DND-41 (cell line): Measurements from ENCODE around the gene SCYGR4.
"Not testable (repeated sequence)": the region's sequence is repeated elsewhere in the genome, so short reads cannot be mapped to it uniquely, and the experiment has no call there.

Experiments used
- ATAC-seq: fragments of 200-7000 bp; cut with Tn5 transposase; 3 replicates; pipeline ENCODE4 v1.9.1; 2021; ENCODE audit warnings: low read depth; ENCODE audit not compliant: insufficient read depth
- DNase-seq: peaks from one replicate; pipeline ENCODE4 v3.0.0-alpha.2; 2020
- H2AFZ ChIP-seq: 2 replicates; pipeline ENCODE4 v1.6.0; 2012; ENCODE audit warnings: low read depth, low read length
- H3K27ac ChIP-seq: 2 replicates; pipeline ENCODE4 v1.5.1; 2012; ENCODE audit warnings: low read length, inconsistent platforms
- H3K27me3 ChIP-seq: fragments of 200-600 bp; sonication (generic); 2 replicates; pipeline ENCODE4 v1.6.0; 2012; ENCODE audit warnings: low read length, mild to moderate bottlenecking, inconsistent platforms; ENCODE audit not compliant: insufficient read depth, poor library complexity
- H3K36me3 ChIP-seq: 2 replicates; pipeline ENCODE4 v1.5.1; 2012; ENCODE audit warnings: low read length, inconsistent platforms; ENCODE audit not compliant: insufficient read depth
- H3K4me1 ChIP-seq: 2 replicates; pipeline ENCODE4 v1.5.1; 2012; ENCODE audit warnings: mild to moderate bottlenecking, low read length; ENCODE audit not compliant: insufficient read depth
- H3K4me2 ChIP-seq: 2 replicates; pipeline ENCODE4 v1.6.0; 2012; ENCODE audit warnings: mild to moderate bottlenecking, moderate library complexity, low read length, inconsistent platforms; ENCODE audit not compliant: insufficient read depth
- H3K4me3 ChIP-seq, 2 experiments: fragments of 200-600 bp in 1 of 2; shearing (Covaris generic) in 1 of 2; 2 replicates each; pipeline ENCODE4 v1.5.1; 2012 to 2016; ENCODE audit warnings: inconsistent platforms in 2 of 2, low read length in 2 of 2, mild to moderate bottlenecking in 2 of 2, low read depth in 1 of 2, moderate library complexity in 1 of 2
- H3K79me2 ChIP-seq: 2 replicates; pipeline ENCODE4 v1.6.0; 2012; ENCODE audit warnings: low read length, inconsistent platforms; ENCODE audit not compliant: insufficient read depth
- H3K9ac ChIP-seq: 2 replicates; pipeline ENCODE4 v1.6.0; 2012; ENCODE audit warnings: low read depth, mild to moderate bottlenecking, inconsistent platforms, low read length, moderate library complexity
- H3K9me3 ChIP-seq: 2 replicates; pipeline ENCODE4 v1.5.1; 2012; ENCODE audit warnings: low read length, moderate library complexity, mild to moderate bottlenecking, inconsistent platforms; ENCODE audit not compliant: insufficient read depth, severe bottlenecking
- H4K20me1 ChIP-seq: 2 replicates; pipeline ENCODE4 v1.6.0; 2012; ENCODE audit warnings: low read length; ENCODE audit not compliant: insufficient read depth
- EZH2 ChIP-seq: IDR thresholded peaks from 3 replicates; pipeline ENCODE4 v1.6.1; 2012; ENCODE audit warnings: borderline replicate concordance, low read depth, mild to moderate bottlenecking, moderate library complexity, low read length, inconsistent platforms; ENCODE audit not compliant: severe bottlenecking
- TF ChIP-seq, protein P1 (sequence below): IDR thresholded peaks from 2 replicates; pipeline ENCODE4 v1.5.1; 2012; ENCODE audit warnings: borderline replicate concordance, low read length, moderate library complexity, mild to moderate bottlenecking; ENCODE audit not compliant: poor library complexity, severe bottlenecking; ENCODE audit errors: extremely low read depth

Gene SCYGR4

DNA sequence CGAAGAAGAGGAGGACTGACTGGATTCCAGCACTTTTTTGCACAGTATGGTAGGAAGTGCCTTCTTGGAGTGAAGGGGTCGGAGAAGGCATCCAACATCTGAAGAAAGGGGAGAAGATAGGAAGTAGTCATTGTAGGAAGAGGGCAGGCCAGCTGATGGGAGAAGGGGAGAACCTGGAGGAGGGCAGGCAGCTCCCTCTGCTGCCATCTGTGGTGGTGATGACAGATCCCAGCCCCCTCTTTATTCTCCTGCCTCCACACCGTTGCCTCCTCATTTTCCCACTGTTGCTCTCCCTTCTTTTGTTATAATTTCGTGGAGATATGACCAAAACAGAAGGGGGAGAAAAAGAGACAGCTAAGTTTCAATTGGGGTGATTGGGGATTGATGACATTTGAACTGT, 21.5 kb upstream of the SCYGR4 start:
- Histone ChIP-seq H3K4me2 (no peak overlapping the region), H3K9ac (no peak overlapping the region), H3K27me3 (no peaks in the 10 kb centered on the region), H3K36me3 (no peaks in the 10 kb centered on the region), H3K4me1 (no peaks in the 10 kb centered on the region), H3K79me2 (no peaks in the 10 kb centered on the region), H4K20me1 (no peaks in the 10 kb centered on the region), H2AFZ (no peak overlapping the region), H3K9me3 (no peaks in the 10 kb centered on the region), H3K4me3 (no peak overlapping the region), H3K27ac (no peak overlapping the region)
- TF ChIP-seq, protein P1, sequence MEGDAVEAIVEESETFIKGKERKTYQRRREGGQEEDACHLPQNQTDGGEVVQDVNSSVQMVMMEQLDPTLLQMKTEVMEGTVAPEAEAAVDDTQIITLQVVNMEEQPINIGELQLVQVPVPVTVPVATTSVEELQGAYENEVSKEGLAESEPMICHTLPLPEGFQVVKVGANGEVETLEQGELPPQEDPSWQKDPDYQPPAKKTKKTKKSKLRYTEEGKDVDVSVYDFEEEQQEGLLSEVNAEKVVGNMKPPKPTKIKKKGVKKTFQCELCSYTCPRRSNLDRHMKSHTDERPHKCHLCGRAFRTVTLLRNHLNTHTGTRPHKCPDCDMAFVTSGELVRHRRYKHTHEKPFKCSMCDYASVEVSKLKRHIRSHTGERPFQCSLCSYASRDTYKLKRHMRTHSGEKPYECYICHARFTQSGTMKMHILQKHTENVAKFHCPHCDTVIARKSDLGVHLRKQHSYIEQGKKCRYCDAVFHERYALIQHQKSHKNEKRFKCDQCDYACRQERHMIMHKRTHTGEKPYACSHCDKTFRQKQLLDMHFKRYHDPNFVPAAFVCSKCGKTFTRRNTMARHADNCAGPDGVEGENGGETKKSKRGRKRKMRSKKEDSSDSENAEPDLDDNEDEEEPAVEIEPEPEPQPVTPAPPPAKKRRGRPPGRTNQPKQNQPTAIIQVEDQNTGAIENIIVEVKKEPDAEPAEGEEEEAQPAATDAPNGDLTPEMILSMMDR: no peak
- TF ChIP-seq EZH2: no peak
- no peak for ATAC-seq
- no peak for DNase-seq

DNA sequence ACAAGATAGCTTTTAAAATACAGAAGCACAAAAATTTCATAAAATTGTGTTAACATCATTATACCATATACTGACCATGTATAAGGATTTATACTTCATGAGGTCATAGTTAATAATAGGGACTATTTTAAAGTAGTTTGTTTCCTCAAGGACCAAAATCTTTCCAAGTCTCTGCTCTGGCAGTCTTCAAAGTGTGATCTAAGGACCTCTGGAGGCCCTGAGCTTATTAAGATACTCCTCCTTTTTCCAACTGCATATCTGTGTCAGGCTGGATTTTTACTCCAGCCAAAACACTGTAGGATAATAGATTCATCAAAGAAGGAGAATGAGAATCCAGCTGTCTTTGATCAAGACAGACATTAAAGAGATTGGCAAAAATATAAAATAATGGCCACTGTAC, 20.3 kb upstream of the SCYGR4 start:
- H3K79me2 ChIP-seq: no peaks in the 10 kb centered on the region
- H3K27ac ChIP-seq: no peak overlapping the region
- no peak overlapping the region for H2AFZ ChIP-seq
- no peak overlapping the region for H3K4me2 ChIP-seq
- no peak overlapping the region for H3K4me3 ChIP-seq
- H4K20me1 ChIP-seq: no peaks in the 10 kb centered on the region
- TF ChIP-seq, protein P1: no peak
- no peak for TF ChIP-seq EZH2
- H3K27me3 ChIP-seq: no peaks in the 10 kb centered on the region
- H3K9me3 ChIP-seq: no peaks in the 10 kb centered on the region
- no peak for ATAC-seq
- H3K9ac ChIP-seq: no peak overlapping the region
- DNase-seq: no peak
- H3K4me1 ChIP-seq: no peaks in the 10 kb centered on the region
- H3K36me3 ChIP-seq: no peaks in the 10 kb centered on the region

DNA sequence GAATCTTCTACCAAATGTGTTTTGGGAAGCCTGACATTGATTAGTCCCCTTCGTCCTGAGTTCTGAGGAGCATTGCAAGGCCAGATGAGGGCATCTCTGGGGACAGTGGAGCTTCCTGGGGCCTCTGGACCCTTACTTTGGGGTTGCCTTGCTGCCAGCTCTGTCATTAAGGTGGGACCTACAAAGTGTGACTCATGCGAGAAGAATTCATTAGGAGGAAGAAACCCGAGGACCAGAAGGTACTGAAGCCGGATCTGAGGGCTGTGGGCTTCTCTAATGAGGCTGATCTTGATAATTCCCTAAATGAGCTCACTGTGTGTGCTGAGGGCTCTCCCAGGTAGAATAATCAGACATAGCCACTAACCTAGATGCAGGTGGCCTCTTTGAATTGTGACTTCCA, 19.3 kb upstream of the SCYGR4 start:
- Histone ChIP-seq H3K4me1 (no peaks in the 10 kb centered on the region), H3K27ac (no peak overlapping the region), H2AFZ (no peak overlapping the region), H3K79me2 (no peaks in the 10 kb centered on the region), H3K4me3 (no peak overlapping the region), H3K9me3 (no peaks in the 10 kb centered on the region), H4K20me1 (no peaks in the 10 kb centered on the region), H3K9ac (no peak overlapping the region), H3K27me3 (no peaks in the 10 kb centered on the region), H3K4me2 (no peak overlapping the region), H3K36me3 (no peaks in the 10 kb centered on the region)
- no peak for ATAC-seq
- DNase-seq: no peak
- TF ChIP-seq EZH2: no peak
- TF ChIP-seq, protein P1: no peak

DNA sequence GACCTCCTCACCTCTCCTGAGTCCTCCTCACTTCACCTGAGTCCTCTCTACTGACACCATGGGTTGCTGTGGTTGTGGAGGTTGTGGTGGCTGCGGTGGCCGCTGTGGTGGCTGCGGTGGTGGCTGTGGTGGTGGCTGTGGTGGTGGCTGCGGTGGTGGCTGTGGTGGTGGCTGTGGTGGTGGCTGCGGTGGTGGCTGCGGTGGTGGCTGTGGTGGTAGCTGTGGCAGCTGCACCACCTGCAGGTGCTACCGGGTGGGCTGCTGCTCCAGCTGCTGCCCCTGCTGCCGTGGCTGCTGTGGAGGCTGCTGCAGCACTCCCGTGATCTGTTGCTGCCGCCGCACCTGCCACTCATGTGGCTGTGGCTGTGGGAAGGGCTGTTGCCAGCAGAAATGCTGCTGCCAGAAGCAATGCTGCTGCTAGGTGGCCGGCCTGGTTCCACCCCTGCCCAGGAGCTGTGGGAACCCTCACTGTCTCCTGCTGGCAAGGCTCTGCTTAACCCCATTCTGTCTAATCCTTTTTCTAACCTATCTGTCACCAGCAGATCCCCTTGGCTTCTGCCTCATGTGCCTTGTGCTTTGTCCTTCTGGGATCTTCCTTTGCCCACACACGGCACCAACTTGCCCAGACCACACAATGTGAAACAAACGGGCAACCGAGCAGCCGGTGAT, 18.3 kb upstream of the SCYGR4 start, which contains the start of gene SCYGR2:
Gene SCYGR2, plus strand, starts transcription at position 59 of the 669 bp plus-strand sequence. Its CDS starts 0 bp downstream, at position 59.
- ATAC-seq, H3K36me3 ChIP-seq, H3K9me3 ChIP-seq: not testable (repeated sequence)

More for the DNA sequence above, 18.3 kb upstream of the SCYGR4 start, which contains the start of gene SCYGR2:
- H3K4me1 ChIP-seq, DNase-seq, H2AFZ ChIP-seq, H3K9ac ChIP-seq, H4K20me1 ChIP-seq, H3K79me2 ChIP-seq, H3K27me3 ChIP-seq, H3K27ac ChIP-seq, H3K4me2 ChIP-seq, H3K4me3 ChIP-seq: not testable (repeated sequence)
